ENCODE measurements around the gene ATP5F1E.
"Not testable (repeated sequence)": the region's sequence is repeated elsewhere in the genome, so short reads cannot be mapped to it uniquely, and the experiment has no call there.

ATP5F1E gene

DNA sequence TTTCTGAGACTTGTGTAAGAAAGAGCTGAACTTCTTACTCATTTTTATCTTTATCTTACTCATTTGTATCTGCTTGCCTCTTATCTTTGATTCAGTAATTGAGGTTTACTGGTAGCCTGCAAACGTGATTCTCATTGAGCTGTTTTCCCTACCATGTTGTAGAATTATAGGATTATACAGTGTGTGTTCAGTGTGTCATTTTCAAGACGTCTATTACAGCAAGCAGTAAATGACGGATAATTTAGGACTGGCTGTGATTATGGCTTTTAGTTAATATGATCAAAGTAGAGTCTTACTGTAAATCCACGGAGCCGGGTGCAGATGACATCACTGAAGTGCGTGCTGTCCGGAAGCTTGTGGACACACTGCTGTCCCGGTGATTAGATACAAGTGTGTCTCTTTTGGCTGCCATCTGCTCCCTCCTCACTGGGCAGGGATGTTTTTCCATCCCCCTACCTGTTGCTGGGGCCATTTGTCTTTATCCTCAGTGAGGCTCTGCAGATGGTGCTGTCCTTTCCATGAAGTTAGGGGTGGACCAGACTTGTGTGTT, 45.1 kb downstream of the ATP5F1E start:
- DNase-seq, result no peak

GRCh38 chr20:58986286-58986967, 45.7 kb downstream of the ATP5F1E start:
- no peak for DNase-seq

GRCh38 chr20:58985656-58986055, 46.5 kb downstream of the ATP5F1E start:
- DNase-seq, result no peak

GRCh38 chr20:58984691-58985090, 47.4 kb downstream of the ATP5F1E start:
- DNase-seq, result no peak

DNA sequence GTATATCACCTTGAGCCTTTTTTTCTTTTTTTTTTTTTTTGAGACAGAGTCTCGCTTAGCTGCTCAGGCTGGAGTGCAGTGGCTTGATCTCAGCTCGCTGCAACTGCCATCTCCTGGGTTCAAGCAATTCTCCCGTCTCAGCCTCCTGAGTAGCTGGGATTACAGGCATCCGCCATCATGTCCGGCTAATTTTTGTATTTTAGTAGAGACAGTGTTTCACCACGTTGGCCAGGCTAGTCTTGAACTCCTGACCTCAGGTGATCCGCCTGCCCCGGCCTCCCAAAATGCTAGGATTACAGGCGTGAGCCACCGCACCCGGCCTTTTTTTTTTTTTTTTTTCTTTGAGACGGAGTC, 49.0 kb downstream of the ATP5F1E start:
- not testable (repeated sequence) for DNase-seq

DNA sequence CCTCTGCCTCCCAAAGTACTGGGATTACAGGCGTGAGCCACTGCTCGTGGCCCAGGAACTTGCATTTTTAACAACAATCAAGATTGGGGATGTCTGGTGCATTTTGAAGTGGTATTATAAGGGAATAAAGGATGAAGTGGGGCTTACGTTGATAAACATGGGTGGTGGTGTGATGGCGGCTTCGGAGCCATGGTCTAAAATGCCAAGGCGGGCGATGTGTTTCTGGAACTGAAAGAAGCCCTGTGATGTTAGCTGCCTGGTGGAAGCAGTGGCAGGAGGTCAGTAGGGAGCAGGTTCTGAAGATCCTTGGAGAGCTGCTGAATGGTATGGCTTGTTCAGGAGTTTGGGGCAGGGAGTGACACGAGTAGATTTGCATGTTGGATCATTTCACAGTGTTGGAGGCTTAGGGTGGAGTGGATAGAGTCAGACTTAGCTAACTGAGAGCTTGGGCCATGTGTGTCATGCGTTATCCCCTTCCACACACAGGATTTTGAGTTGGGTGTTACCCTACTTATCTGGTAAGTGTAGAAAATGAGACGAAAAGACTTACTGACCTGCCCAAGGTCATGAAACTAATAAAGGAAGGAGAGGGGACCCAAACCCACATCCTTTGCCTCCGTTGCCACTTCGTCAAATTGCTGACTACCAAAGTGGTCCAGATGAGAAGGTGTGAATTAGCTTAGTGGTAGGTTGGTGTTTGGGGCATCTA, 49.6 kb downstream of the ATP5F1E start:
- DNase-seq, result no peak

DNA sequence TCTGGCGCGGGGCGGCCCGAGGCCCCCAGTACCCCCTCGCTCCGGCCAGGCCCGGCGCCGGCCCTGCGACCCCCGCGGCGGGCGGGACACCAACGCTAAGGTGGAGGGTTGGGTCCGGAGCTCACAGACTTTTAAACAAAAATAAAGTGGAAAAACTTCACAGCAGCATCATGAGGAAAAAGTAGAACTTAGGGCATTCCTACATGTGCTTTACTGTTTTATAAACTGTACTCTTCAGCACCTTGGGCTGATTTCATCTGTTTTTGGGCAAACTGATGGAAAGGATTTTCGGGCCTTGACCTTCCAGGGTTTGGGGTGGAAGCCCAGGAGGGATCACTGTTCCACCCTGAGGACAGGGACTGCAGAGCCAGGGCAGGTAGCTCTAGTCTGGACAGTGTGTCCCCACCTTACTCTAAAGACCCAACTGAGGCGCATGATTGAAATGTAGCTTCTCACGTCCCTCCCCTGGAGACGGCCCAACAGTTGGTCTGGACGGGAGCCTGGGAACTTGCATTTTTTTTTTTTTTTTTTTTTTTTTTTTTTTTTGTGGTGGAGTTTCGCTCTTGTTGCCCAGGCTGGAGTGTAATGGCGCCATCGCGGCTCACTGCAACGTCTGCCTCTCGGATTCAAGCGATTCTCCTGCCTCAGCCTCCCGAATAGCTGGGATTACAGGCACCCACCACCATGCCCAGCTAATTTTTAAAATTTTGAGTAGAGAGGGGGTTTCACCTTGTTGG, 50.3 kb downstream of the ATP5F1E start:
- DNase-seq, result no peak

DNA sequence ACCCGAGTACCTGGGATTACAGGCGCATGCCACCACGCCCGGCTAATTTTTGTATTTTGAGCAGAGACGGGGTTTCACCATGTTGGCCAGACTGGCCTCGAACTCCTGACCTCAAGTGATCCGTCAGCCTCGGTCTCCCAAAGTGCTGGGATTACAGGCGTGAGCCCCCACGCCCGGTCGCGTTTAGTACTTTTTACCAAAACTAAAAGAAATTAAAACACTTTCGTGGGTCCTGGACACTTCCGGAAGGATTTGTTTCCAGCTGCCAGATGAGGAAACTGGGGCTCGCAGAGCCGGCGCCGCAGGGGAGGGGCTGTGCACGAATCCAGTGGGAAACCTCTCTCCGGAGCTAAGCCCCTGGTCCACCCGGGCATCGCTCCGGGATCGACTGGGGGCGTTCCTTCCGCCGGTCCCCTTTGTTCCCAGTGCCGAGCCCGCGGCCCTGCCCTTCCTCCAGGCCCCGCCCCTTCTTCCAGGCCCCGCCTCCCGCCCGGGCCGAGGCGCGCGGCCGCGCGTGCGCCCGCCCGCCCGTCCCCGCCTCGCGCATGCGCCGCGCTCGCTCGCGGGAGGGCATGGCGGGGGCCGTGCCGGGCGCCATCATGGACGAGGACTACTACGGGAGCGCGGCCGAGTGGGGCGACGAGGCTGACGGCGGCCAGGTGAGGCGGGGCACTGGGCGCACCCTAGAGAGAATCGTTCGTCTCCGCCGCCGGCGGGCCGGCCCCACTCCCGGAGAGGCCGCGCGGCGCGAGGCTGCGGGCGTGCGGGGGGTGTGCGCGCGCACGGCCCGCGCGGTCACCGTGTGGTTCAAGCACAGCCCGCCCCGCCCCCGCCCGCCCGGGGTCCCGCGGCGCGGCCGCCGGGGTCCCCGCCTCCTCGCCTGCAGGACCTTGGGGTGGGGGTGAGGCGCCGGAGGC, 51.2 kb downstream of the ATP5F1E start, which contains the start of gene NELFCD:
NELFCD (plus strand) TSS at position 546 of the 917 bp plus-strand sequence; CDS start at position 600, 54 bp downstream.
- no peak for DNase-seq

GRCh38 chr20:58978351-58979190, 53.6 kb downstream of the ATP5F1E start:
- no peak for DNase-seq

- no peak for DNase-seq
These were observed 55.9 kb downstream of the ATP5F1E start for GRCh38 chr20:58976061-58976730.
